B cell (primary cell): ENCODE data around the gene NRL. TPM values are rescaled to one million over a fixed set of nuclear protein-coding genes. Genes with fewer than 3 reads are reported as not detected.

Experiments used
- ATAC-seq: fragments of 200-7000 bp; cut with Tn5 transposase; one replicate; pipeline ENCODE4 v1.10.0; 2021; ENCODE audit warnings: low read depth, mild to moderate bottlenecking, moderate number of reproducible peaks, moderate library complexity
- CTCF ChIA-PET: fragments of 350-600 bp; sonication (Branson Sonifier 250); formaldehyde crosslinking; loops from one replicate; lab custom pipeline; 2021; ENCODE audit warnings: antibody characterized with exemption, inconsistent platforms; lab: Charles Lee
- POLR2A ChIA-PET: fragments of 350-600 bp; sonication (Branson Sonifier 250); formaldehyde crosslinking; loops from one replicate; lab custom pipeline; 2021; ENCODE audit warnings: antibody characterized with exemption; lab: Charles Lee
- DNase-seq: peaks from one replicate; pipeline ENCODE4 v3.0.0; 2013
- H2AFZ ChIP-seq: 2 replicates; pipeline ENCODE4 v1.6.1; 2012; ENCODE audit warnings: mild to moderate bottlenecking, low read depth, low read length; ENCODE audit not compliant: insufficient read depth, poor library complexity, severe bottlenecking
- H3K27ac ChIP-seq, 2 donors: 1 replicate in 1 of 2; 2 replicates in 1 of 2; pipeline ENCODE4 v1.5.1; 2012 to 2013; ENCODE audit warnings: low read length in 2 of 2, mild to moderate bottlenecking in 2 of 2, moderate library complexity in 1 of 2
- H3K27me3 ChIP-seq, 4 experiments: fragments of 200-600 bp in 1 of 4; sonication (generic) in 1 of 4; replicated peaks in 1 of 4; 1 replicate in 2 of 4; 2 replicates in 2 of 4; pipeline versions ENCODE4 v1.6.1 to v1.7.0; 2013 to 2016; ENCODE audit warnings: low read length in 3 of 4, mild to moderate bottlenecking in 2 of 4, mixed read lengths in 1 of 4, moderate library complexity in 1 of 4; ENCODE audit not compliant: insufficient read depth in 4 of 4, control insufficient read depth in 3 of 4; ENCODE audit errors: control extremely low read depth in 1 of 4
- H3K36me3 ChIP-seq, 2 experiments: replicated peaks in 1 of 2; 1 replicate in 1 of 2; 2 replicates in 1 of 2; pipeline versions ENCODE4 v1.6.1 to v1.7.1; 2013; ENCODE audit warnings: low read length in 1 of 2; ENCODE audit not compliant: insufficient read depth in 2 of 2, control insufficient read depth in 1 of 2; ENCODE audit errors: control extremely low read depth in 1 of 2, extremely low read depth in 1 of 2
- H3K4me1 ChIP-seq, 2 donors: fragments of 200-600 bp in 1 of 2; sonication (generic) in 1 of 2; 1 replicate in 1 of 2; 2 replicates in 1 of 2; pipeline versions ENCODE4 v1.5.1 to v1.6.1; 2013 to 2017; ENCODE audit warnings: low read length in 2 of 2; ENCODE audit not compliant: control insufficient read depth in 2 of 2, insufficient read depth in 2 of 2
- H3K4me2 ChIP-seq: replicated peaks from 2 replicates; pipeline ENCODE3; 2012; ENCODE audit warnings: mild to moderate bottlenecking, low read depth, low read length; ENCODE audit not compliant: poor library complexity, severe bottlenecking
- H3K4me3 ChIP-seq, 5 experiments: fragments of 200-600 bp in 1 of 5; sonication (generic) in 1 of 5; 1 replicate in 3 of 5; 2 replicates in 2 of 5; pipeline versions ENCODE4 v1.5.1 to v1.7.0; 2011 to 2016; ENCODE audit warnings: low read length in 4 of 5, mild to moderate bottlenecking in 4 of 5, low read depth in 2 of 5, control low read depth in 1 of 5, moderate library complexity in 1 of 5; ENCODE audit not compliant: insufficient read depth in 1 of 5; ENCODE audit errors: control extremely low read depth in 1 of 5, extremely low read depth in 1 of 5
- H3K79me2 ChIP-seq: fragments of 200-600 bp; sonication (generic); one replicate; pipeline ENCODE4 v1.6.0; 2016; ENCODE audit warnings: low read length; ENCODE audit not compliant: control insufficient read depth, insufficient read depth
- H3K9ac ChIP-seq: fragments of 200-600 bp; sonication (generic); 2 replicates; pipeline ENCODE4 v1.6.1; 2017; ENCODE audit warnings: mild to moderate bottlenecking, low read length, moderate library complexity
- H3K9me3 ChIP-seq, 3 donors: one replicate each; pipeline versions ENCODE4 v1.6.1 to v1.7.1; 2013; ENCODE audit warnings: low read length in 2 of 3; ENCODE audit not compliant: control insufficient read depth in 2 of 3, insufficient read depth in 1 of 3; ENCODE audit errors: control extremely low read depth in 1 of 3
- H4K20me1 ChIP-seq: 2 replicates; pipeline ENCODE4 v1.6.0; 2012; ENCODE audit warnings: mild to moderate bottlenecking, low read length; ENCODE audit not compliant: insufficient read depth, control insufficient read depth, poor library complexity, severe bottlenecking
- H3K27ac Mint-ChIP-seq: one replicate; pipeline ENCODE4 v1.8.0; 2021; ENCODE audit warnings: mixed read lengths
- H3K27me3 Mint-ChIP-seq: one replicate; pipeline ENCODE4 v1.8.0; 2021; ENCODE audit warnings: mixed read lengths
- H3K4me1 Mint-ChIP-seq: one replicate; pipeline ENCODE4 v1.8.0; 2021; ENCODE audit warnings: mixed read lengths
- H3K4me3 Mint-ChIP-seq: one replicate; pipeline ENCODE4 v1.8.0; 2021; ENCODE audit warnings: mixed read lengths
- H3K9me3 Mint-ChIP-seq: one replicate; pipeline ENCODE4 v1.8.0; 2022; ENCODE audit warnings: mixed read lengths; ENCODE audit not compliant: insufficient read depth
- EZH2 ChIP-seq: IDR thresholded peaks from 2 replicates; pipeline ENCODE4 v1.6.1; 2012; ENCODE audit warnings: borderline replicate concordance, low read depth, mild to moderate bottlenecking, moderate library complexity, low read length; ENCODE audit not compliant: insufficient read depth, poor library complexity, severe bottlenecking
- WGBS: methylation state at CpG from one replicate; pipeline ENCODE4 v1.1.5; 2013; ENCODE audit warnings: missing lambda C conversion rate; ENCODE audit not compliant: insufficient coverage; 5-methylcytosine and 5-hydroxymethylcytosine counted together
- intact Hi-C: fragments of 100-400 bp; cut with micrococcal nuclease; formaldehyde crosslinking; loops from one replicate; pipeline ENCODE4 v1.10.0; 2022
- polyA plus RNA-seq: library from polyadenylated mRNA; depleted of rRNA; stranded (reverse); fragments of >200 nt; gene quantifications from 2 replicates; pipeline ENCODE4 v1.2.3, GENCODE V29; 2012
- total RNA-seq, 2 donors: library from RNA; stranded (reverse); fragments of 120-200 nt in 1 of 2; gene quantifications; 1 replicate in 1 of 2; 2 replicates in 1 of 2; pipeline versions ENCODE4 v1.2.3 to v1.2.4, GENCODE V29; 2013 to 2022
- TF ChIP-seq, protein P1 (sequence below): fragments of 200-600 bp; IDR thresholded peaks from one replicate; pipeline ENCODE4 v1.8.0; 2022; ENCODE audit warnings: antibody characterized with exemption, mild to moderate bottlenecking

NRL gene
- total and polyA plus RNA-seq, 2 donors (not counting 1 experiment from before 2014, with no cell fraction given): 7.0 to 8.8 TPM

DNA sequence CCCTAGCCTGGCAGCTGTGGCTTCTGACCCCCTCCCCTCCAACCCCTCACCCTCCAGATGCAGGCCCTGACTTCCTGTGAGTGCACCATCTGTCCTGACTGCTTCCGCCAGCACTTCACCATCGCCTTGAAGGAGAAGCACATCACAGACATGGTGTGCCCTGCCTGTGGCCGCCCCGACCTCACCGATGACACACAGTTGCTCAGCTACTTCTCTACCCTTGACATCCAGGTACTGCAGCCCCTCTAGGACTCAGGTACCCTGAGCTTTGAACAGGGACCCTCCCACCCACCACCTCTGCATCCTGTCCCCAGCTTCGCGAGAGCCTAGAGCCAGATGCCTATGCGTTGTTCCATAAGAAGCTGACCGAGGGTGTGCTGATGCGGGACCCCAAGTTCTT, 40.4 kb upstream of the NRL start:
- Histone ChIP-seq H3K9ac (no peak overlapping the region), H3K4me3 (no peak overlapping the region), H3K36me3 (peaks cover 6 to 68% of the 10 kb centered on the region in 2 experiments), H2AFZ (no peak overlapping the region), H3K4me1 (peaks cover 0 to 3% of the 10 kb centered on the region in 2 donors), H3K27me3 (no peaks in the 10 kb centered on the region), H3K79me2 (peaks cover 38% of the 10 kb centered on the region), H4K20me1 (peaks cover 17% of the 10 kb centered on the region), H3K4me2 (no peak overlapping the region), H3K27ac (no peak overlapping the region), H3K9me3 (no peaks in the 10 kb centered on the region)
- no peaks in the 10 kb centered on the region for H3K27me3 Mint-ChIP-seq
- CTCF ChIA-PET: interaction anchor here (0.6 to 2.1 kb wide), 4 partner anchors 9 to 152 kb away, joined by 3 to 6 read pairs (median 4); partner anchors contain the start of gene CIDEB
- intact Hi-C loops: no loop called here
- H3K27ac Mint-ChIP-seq: no peak overlapping the region
- no peaks in the 10 kb centered on the region for H3K9me3 Mint-ChIP-seq
- DNase-seq (no peak), ATAC-seq (no peak)
- peaks cover 4% of the 10 kb centered on the region for H3K4me1 Mint-ChIP-seq
- no peak overlapping the region for H3K4me3 Mint-ChIP-seq
- TF ChIP-seq EZH2: no peak
- TF ChIP-seq, protein P1, sequence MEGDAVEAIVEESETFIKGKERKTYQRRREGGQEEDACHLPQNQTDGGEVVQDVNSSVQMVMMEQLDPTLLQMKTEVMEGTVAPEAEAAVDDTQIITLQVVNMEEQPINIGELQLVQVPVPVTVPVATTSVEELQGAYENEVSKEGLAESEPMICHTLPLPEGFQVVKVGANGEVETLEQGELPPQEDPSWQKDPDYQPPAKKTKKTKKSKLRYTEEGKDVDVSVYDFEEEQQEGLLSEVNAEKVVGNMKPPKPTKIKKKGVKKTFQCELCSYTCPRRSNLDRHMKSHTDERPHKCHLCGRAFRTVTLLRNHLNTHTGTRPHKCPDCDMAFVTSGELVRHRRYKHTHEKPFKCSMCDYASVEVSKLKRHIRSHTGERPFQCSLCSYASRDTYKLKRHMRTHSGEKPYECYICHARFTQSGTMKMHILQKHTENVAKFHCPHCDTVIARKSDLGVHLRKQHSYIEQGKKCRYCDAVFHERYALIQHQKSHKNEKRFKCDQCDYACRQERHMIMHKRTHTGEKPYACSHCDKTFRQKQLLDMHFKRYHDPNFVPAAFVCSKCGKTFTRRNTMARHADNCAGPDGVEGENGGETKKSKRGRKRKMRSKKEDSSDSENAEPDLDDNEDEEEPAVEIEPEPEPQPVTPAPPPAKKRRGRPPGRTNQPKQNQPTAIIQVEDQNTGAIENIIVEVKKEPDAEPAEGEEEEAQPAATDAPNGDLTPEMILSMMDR: no peak
- WGBS: 97% methylated on average over 9 of the region's 10 CpGs
- POLR2A ChIA-PET: interaction anchor here (0.5 kb wide), 1 partner anchor 60 kb away, joined by 3 read pairs; no protein-coding TSS in a partner anchor

DNA sequence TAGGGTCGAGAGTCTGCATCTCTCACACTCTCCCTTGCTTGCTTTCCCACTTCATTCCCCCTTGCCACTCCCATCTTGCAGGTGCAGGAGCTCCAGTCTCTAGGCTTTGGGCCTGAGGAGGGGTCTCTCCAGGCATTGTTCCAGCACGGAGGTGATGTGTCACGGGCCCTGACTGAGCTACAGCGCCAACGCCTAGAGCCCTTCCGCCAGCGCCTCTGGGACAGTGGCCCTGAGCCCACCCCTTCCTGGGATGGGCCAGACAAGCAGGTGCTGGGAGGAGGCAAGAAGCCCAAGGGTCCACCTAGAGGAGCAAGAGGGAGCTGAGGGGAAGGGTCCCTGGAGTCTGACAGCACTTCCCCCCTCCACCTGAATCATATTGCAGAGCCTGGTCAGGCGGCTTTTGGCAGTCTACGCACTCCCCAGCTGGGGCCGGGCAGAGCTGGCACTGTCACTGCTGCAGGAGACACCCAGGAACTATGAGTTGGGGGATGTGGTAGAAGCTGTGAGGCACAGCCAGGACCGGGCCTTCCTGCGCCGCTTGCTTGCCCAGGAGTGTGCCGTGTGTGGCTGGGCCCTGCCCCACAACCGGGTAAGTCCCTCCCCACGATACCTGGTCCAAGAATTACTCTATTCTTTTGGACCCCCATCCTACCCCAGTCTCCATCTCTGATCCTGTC, 36.8 kb upstream of the NRL start:
- POLR2A ChIA-PET: no interaction called here
- no peak for TF ChIP-seq EZH2
- TF ChIP-seq, protein P1: no peak
- H3K4me1 ChIP-seq: peaks cover 9 to 18% of the 10 kb centered on the region in 2 donors
- H3K36me3 ChIP-seq: peaks cover 5 to 60% of the 10 kb centered on the region in 2 experiments
- 96% methylated on average over 14 of the region's 16 CpGs for WGBS
- H3K27ac ChIP-seq: no peak overlapping the region
- Mint-ChIP-seq H3K4me1 (peaks cover 29% of the 10 kb centered on the region), H3K9me3 (no peaks in the 10 kb centered on the region), H3K27ac (no peak overlapping the region), H3K27me3 (no peaks in the 10 kb centered on the region), H3K4me3 (no peak overlapping the region)
- no peak overlapping the region for H3K9ac ChIP-seq
- ATAC-seq (no peak), DNase-seq (no peak)
- peaks cover 63% of the 10 kb centered on the region for H3K79me2 ChIP-seq
- intact Hi-C loops: no loop called here
- peaks cover 37% of the 10 kb centered on the region for H4K20me1 ChIP-seq
- no peak overlapping the region for H2AFZ ChIP-seq
- H3K27me3 ChIP-seq: no peaks in the 10 kb centered on the region
- no peaks in the 10 kb centered on the region for H3K9me3 ChIP-seq
- H3K4me3 ChIP-seq: no peak overlapping the region
- CTCF ChIA-PET: interaction anchor here (1.0 to 2.3 kb wide), 3 partner anchors 9 to 41 kb away, joined by 5 to 11 read pairs (median 6); partner anchors contain the start of genes EMC9 and IRF9
- no peak overlapping the region for H3K4me2 ChIP-seq
